OCI-M2 (cell line): ENCODE results near the gene RGPD3.

Source experiments
- DNase-seq: peaks from one replicate; lab custom pipeline; 2025; ENCODE audit not compliant: unreplicated experiment; lab: John Stamatoyannopoulos, UW

RGPD3 gene

DNA sequence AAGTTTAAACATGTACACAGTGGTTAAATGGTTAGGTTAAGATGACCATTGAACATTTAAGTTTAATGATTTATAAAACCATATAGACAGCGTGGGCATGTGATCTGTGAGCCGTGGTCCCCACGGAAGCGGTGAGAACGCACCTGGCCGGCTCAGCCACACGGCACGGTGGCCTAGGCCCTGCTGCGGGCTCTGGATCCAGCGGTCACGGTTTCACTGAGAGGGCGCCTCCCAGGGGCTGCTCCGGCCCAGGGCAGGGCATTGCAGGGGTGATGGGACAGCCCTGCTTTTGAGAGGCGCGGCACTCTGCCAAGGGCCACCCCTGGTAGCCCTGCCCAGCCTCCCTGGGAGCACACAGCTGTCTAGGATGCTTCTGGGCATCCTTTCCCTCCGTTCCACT is 124.9 kb downstream of the RGPD3 start:
- DNase-seq, result no peak

DNA sequence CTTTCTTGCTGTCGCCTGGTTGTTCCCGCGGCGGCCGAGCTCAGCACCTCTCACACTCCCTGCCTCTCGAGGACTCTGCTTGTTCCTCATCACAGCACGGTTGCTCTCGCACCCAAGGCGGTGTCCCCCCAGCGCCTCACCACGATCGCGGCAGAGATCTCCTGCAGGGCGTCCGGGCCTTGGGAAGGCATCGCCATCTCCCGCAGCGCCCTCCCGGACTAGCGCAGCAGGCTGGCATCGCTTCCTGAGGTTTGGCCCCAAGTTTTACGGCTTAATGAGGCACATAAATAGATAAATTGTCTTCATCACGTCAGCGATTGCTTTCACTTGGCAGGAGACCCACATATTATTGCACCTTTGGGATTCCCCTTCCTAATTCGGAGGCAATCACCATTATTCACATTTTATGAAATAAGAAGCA is 125.4 kb downstream of the RGPD3 start:
- no peak for DNase-seq

- DNase-seq, result no peak
Measured at GRCh38 chr2:106341666-106342065, 126.5 kb downstream of the RGPD3 start.
